WTC11 (cell line): ENCODE data around the gene HDHD5.

Experiments used
- ELF4 ChIP-seq: sonication (generic); formaldehyde crosslinking; IDR thresholded peaks from 2 replicates; pipeline ENCODE4 v1.8.1; 2022; ENCODE audit warnings: low read depth, mild to moderate bottlenecking, moderate library complexity, missing genetic modification reagents
- ESRRA ChIP-seq: sonication (generic); formaldehyde crosslinking; IDR thresholded peaks from 2 replicates; pipeline ENCODE4 v1.8.1; 2022; ENCODE audit warnings: mild to moderate bottlenecking, missing genetic modification reagents, borderline replicate concordance
- ETV6 ChIP-seq: sonication (generic); formaldehyde crosslinking; IDR thresholded peaks from 2 replicates; pipeline ENCODE4 v1.8.1; 2022; ENCODE audit warnings: mild to moderate bottlenecking, missing genetic modification reagents
- FOXK1 ChIP-seq: sonication (generic); formaldehyde crosslinking; IDR thresholded peaks from 2 replicates; pipeline ENCODE4 v1.8.0; 2022; ENCODE audit warnings: mild to moderate bottlenecking, moderate library complexity, missing genetic modification reagents
- HMGXB4 ChIP-seq: sonication (generic); formaldehyde crosslinking; IDR thresholded peaks from 2 replicates; pipeline ENCODE4 v1.8.1; 2023; ENCODE audit warnings: mild to moderate bottlenecking, moderate library complexity, missing genetic modification reagents
- NR2C2 ChIP-seq: sonication (generic); formaldehyde crosslinking; IDR thresholded peaks from 2 replicates; pipeline ENCODE4 v1.8.0; 2022; ENCODE audit warnings: mild to moderate bottlenecking, missing genetic modification reagents
- RELA ChIP-seq: sonication (generic); formaldehyde crosslinking; IDR thresholded peaks from 2 replicates; pipeline ENCODE4 v1.8.1; 2022; ENCODE audit warnings: missing genetic modification reagents, mild to moderate bottlenecking, borderline replicate concordance
- ZNF423 ChIP-seq: fragments of 250-450 bp; sonication (Bioruptor Pico); IDR thresholded peaks from 2 replicates; pipeline ENCODE4 v2.1.2; 2022; ENCODE audit warnings: mild to moderate bottlenecking, moderate library complexity
- TF ChIP-seq, protein P1 (sequence below): fragments of 200-600 bp; IDR thresholded peaks from 2 replicates; pipeline ENCODE4 v1.8.0; 2022; ENCODE audit warnings: antibody characterized with exemption
- TF ChIP-seq, protein P2 (sequence below): sonication (generic); formaldehyde crosslinking; IDR thresholded peaks from 2 replicates; pipeline ENCODE4 v1.8.0; 2023; ENCODE audit warnings: missing genetic modification reagents, mild to moderate bottlenecking, borderline replicate concordance

GRCh38 chr22:17117400-17117799 lies 41.7 kb downstream of the HDHD5 start:
- TF ChIP-seq, protein P1, sequence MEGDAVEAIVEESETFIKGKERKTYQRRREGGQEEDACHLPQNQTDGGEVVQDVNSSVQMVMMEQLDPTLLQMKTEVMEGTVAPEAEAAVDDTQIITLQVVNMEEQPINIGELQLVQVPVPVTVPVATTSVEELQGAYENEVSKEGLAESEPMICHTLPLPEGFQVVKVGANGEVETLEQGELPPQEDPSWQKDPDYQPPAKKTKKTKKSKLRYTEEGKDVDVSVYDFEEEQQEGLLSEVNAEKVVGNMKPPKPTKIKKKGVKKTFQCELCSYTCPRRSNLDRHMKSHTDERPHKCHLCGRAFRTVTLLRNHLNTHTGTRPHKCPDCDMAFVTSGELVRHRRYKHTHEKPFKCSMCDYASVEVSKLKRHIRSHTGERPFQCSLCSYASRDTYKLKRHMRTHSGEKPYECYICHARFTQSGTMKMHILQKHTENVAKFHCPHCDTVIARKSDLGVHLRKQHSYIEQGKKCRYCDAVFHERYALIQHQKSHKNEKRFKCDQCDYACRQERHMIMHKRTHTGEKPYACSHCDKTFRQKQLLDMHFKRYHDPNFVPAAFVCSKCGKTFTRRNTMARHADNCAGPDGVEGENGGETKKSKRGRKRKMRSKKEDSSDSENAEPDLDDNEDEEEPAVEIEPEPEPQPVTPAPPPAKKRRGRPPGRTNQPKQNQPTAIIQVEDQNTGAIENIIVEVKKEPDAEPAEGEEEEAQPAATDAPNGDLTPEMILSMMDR = no peak
- TF ChIP-seq ZNF423 (CRISPR knock-in tag) (no peak), ESRRA (CRISPR knock-in tag) (no peak), RELA (CRISPR knock-in tag) (no peak), ELF4 (CRISPR knock-in tag) (no peak), NR2C2 (CRISPR knock-in tag) (no peak), HMGXB4 (no peak), FOXK1 (CRISPR knock-in tag) (no peak), ETV6 (no peak)
- TF ChIP-seq, protein P2, sequence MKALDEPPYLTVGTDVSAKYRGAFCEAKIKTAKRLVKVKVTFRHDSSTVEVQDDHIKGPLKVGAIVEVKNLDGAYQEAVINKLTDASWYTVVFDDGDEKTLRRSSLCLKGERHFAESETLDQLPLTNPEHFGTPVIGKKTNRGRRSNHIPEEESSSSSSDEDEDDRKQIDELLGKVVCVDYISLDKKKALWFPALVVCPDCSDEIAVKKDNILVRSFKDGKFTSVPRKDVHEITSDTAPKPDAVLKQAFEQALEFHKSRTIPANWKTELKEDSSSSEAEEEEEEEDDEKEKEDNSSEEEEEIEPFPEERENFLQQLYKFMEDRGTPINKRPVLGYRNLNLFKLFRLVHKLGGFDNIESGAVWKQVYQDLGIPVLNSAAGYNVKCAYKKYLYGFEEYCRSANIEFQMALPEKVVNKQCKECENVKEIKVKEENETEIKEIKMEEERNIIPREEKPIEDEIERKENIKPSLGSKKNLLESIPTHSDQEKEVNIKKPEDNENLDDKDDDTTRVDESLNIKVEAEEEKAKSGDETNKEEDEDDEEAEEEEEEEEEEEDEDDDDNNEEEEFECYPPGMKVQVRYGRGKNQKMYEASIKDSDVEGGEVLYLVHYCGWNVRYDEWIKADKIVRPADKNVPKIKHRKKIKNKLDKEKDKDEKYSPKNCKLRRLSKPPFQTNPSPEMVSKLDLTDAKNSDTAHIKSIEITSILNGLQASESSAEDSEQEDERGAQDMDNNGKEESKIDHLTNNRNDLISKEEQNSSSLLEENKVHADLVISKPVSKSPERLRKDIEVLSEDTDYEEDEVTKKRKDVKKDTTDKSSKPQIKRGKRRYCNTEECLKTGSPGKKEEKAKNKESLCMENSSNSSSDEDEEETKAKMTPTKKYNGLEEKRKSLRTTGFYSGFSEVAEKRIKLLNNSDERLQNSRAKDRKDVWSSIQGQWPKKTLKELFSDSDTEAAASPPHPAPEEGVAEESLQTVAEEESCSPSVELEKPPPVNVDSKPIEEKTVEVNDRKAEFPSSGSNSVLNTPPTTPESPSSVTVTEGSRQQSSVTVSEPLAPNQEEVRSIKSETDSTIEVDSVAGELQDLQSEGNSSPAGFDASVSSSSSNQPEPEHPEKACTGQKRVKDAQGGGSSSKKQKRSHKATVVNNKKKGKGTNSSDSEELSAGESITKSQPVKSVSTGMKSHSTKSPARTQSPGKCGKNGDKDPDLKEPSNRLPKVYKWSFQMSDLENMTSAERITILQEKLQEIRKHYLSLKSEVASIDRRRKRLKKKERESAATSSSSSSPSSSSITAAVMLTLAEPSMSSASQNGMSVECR = no peak
